ENCODE measurements around the gene IL36RN.

The IL36RN gene

DNA sequence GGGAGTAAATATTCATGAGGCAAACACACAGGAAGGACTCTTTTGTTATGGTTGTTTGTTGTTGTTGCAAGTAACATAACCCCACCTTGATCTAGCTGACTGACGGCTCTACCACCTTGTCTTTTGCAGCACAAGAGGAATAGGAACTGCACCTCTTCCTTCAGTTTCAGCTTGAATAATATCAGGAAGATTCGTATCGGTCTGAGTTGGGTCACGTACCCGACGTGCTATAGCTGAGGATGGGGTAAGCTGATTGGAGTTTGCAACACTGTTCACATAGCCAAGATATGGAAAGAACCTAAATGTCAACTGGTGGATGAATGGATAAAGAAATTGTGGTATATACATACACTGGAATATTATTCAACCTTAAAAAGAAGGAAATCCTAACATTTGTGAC, 53.9 kb downstream of the IL36RN start:
- no peak overlapping the region for H3K4me3 ChIP-seq (replicated peaks in 1 of 2; ENCODE audit: low read depth in 2 of 2, low read length in 2 of 2)
- TF ChIP-seq, protein P1, sequence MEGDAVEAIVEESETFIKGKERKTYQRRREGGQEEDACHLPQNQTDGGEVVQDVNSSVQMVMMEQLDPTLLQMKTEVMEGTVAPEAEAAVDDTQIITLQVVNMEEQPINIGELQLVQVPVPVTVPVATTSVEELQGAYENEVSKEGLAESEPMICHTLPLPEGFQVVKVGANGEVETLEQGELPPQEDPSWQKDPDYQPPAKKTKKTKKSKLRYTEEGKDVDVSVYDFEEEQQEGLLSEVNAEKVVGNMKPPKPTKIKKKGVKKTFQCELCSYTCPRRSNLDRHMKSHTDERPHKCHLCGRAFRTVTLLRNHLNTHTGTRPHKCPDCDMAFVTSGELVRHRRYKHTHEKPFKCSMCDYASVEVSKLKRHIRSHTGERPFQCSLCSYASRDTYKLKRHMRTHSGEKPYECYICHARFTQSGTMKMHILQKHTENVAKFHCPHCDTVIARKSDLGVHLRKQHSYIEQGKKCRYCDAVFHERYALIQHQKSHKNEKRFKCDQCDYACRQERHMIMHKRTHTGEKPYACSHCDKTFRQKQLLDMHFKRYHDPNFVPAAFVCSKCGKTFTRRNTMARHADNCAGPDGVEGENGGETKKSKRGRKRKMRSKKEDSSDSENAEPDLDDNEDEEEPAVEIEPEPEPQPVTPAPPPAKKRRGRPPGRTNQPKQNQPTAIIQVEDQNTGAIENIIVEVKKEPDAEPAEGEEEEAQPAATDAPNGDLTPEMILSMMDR (IDR thresholded peaks at IDR 0.05; ENCODE audit: low read depth, low read length) = no peak
- DNase-seq (ENCODE audit: low read depth in 2 of 2) = no peak

DNA sequence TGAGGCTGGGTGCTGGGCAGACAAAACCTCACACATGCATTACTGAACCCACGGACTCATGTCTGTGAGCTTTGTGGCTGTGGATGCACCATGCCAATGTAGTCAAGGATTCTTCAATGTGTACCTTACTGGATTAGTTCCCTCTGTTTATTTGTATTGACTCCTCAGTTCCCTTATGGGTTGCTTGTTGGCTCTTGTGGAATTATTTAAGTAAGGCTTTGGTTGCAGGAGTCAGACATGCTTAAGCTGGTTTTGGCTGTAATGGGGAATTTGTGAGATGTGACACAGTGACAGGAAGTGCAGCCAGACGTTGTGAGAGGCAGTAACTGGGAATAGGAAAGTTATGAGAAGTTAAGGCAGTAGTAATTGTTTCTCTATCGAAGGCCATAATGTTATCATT, 54.8 kb downstream of the IL36RN start:
- TF ChIP-seq, protein P1 (IDR thresholded peaks at IDR 0.05; ENCODE audit: low read depth, low read length) = no peak
- DNase-seq (ENCODE audit: low read depth in 2 of 2) = no peak
- no peak overlapping the region for H3K4me3 ChIP-seq (replicated peaks in 1 of 2; ENCODE audit: low read depth in 2 of 2, low read length in 2 of 2)
